ENCODE measurements around the gene HRNR.

- TF ChIP-seq, protein P1, sequence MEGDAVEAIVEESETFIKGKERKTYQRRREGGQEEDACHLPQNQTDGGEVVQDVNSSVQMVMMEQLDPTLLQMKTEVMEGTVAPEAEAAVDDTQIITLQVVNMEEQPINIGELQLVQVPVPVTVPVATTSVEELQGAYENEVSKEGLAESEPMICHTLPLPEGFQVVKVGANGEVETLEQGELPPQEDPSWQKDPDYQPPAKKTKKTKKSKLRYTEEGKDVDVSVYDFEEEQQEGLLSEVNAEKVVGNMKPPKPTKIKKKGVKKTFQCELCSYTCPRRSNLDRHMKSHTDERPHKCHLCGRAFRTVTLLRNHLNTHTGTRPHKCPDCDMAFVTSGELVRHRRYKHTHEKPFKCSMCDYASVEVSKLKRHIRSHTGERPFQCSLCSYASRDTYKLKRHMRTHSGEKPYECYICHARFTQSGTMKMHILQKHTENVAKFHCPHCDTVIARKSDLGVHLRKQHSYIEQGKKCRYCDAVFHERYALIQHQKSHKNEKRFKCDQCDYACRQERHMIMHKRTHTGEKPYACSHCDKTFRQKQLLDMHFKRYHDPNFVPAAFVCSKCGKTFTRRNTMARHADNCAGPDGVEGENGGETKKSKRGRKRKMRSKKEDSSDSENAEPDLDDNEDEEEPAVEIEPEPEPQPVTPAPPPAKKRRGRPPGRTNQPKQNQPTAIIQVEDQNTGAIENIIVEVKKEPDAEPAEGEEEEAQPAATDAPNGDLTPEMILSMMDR (IDR thresholded peaks at IDR 0.05) = no peak
- TF ChIP-seq POLR2A (IDR thresholded peaks at IDR 0.05) (no peak), POLR2AphosphoS5 (IDR thresholded peaks at IDR 0.05) (no peak)
Observed at GRCh38 chr1:152227310-152227928, 3.4 kb upstream of the HRNR start.
